SK-N-MC (cell line): ENCODE measurements around the gene AK8.

ENCODE experiments used
- DNase-seq: peaks from one replicate; pipeline ENCODE4 v3.0.0-alpha.2; 2011; ENCODE audit warnings: low read depth, low spot score
- H3K27ac ChIP-seq: fragments of 200-600 bp; sonication (generic); 2 replicates; pipeline ENCODE4 v1.5.1; 2016; ENCODE audit warnings: mixed run types
- H3K36me3 ChIP-seq: fragments of 200-600 bp; sonication (generic); 2 replicates; pipeline ENCODE4 v1.6.1; 2017; ENCODE audit warnings: antibody characterized with exemption, low read length, mixed read lengths; ENCODE audit not compliant: insufficient read depth
- H3K4me3 ChIP-seq: fragments of 200-600 bp; sonication (generic); 2 replicates; pipeline ENCODE4 v1.5.1; 2016
- H3K9ac ChIP-seq: fragments of 200-600 bp; sonication (generic); 2 replicates; pipeline ENCODE4 v1.8.0; 2017; ENCODE audit warnings: mixed run types, mixed read lengths; ENCODE audit not compliant: insufficient read length
- H3K9me3 ChIP-seq: fragments of 200-600 bp; sonication (generic); 2 replicates; pipeline ENCODE4 v1.6.1; 2017; ENCODE audit warnings: low read depth, mild to moderate bottlenecking, antibody characterized with exemption, low read length, moderate library complexity, mixed read lengths
- EZH2 ChIP-seq: fragments of 200-600 bp; sonication (generic); IDR thresholded peaks from one replicate; pipeline ENCODE4 v1.6.1; 2017; ENCODE audit warnings: antibody characterized with exemption
- FOXP2 ChIP-seq: optimal IDR thresholded peaks from 2 replicates; pipeline ENCODE3; 2011; ENCODE audit warnings: mild to moderate bottlenecking, moderate library complexity; ENCODE audit not compliant: insufficient read depth; ENCODE audit errors: extremely low read length, control extremely low read depth
- POLR2AphosphoS5 ChIP-seq: IDR thresholded peaks from 2 replicates; pipeline ENCODE4 v1.6.1; 2012; ENCODE audit warnings: mild to moderate bottlenecking, low read depth, low read length, borderline replicate concordance

AK8 gene, protein sequence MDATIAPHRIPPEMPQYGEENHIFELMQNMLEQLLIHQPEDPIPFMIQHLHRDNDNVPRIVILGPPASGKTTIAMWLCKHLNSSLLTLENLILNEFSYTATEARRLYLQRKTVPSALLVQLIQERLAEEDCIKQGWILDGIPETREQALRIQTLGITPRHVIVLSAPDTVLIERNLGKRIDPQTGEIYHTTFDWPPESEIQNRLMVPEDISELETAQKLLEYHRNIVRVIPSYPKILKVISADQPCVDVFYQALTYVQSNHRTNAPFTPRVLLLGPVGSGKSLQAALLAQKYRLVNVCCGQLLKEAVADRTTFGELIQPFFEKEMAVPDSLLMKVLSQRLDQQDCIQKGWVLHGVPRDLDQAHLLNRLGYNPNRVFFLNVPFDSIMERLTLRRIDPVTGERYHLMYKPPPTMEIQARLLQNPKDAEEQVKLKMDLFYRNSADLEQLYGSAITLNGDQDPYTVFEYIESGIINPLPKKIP

DNA sequence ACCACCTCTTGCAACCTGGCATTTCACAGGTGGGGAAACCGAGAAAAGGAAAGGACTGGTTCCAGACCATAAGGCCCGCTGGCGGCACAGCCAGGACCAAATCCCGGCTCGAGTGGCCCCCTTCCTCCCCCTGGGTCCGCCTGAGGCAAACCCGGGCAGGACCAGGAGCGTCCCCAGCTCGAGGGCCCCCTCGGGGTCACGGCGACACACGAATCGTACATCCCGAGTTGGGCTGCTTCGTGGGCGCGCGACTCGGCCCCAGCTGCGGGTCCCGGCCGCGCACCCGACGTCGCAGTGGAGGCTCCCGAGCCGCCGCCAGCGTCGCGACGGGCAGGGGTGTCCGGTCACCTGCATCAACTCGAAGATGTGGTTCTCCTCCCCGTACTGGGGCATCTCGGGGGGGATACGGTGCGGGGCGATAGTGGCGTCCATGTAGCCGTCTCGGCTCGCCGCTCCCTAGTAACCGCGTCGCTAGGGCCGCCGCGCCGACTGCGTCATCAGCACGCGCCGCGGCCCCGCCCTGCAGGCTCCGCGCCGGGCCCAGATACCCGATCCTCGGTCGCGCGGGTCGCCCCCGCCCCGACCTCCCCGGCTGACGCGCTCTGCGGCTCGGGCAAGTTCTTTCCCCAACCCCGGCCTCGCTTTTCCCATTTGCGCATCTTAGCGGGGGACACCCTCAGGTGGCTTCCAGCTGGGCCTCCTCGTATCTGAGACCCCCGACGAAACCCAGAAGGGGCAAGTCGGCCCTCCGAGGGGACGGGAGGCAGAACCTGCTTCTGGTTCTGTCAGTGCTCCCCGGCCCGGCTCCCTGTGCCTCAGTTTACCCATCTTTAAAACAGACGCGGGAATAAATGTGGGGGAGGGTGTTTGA lies at the start of gene AK8:
AK8 (minus strand) TSS at position 461 of the 871 bp plus-strand sequence; CDS start at position 432, 29 bp downstream.
- peak within 1 kb of the TSS; percentile 65 for H3K9ac ChIP-seq

DNA sequence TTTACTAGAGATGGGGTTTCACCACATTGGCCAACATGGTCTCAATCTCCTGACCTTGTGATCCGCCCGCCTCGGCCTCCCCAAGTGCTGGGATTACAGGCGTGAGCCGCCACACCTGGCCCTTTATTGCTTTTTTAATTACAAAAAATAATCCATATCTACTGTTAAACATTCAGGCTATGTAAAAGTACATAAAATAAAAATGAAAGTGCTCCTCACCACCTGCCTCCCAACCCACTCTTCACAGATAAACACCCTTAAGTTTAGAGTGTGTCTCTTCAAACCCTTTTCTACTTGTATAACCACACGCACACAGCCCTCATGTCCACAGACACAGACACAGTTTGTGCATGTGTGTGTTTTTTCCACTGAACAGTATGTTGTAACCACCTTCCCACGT lies 49.6 kb upstream of the AK8 start:
- DNase-seq = no peak
- Histone ChIP-seq H3K9me3 (no peaks in the 10 kb centered on the region), H3K36me3 (peaks cover 49% of the 10 kb centered on the region), H3K4me3 (no peak overlapping the region), H3K27ac (no peak overlapping the region), H3K9ac (no peak overlapping the region)
- TF ChIP-seq FOXP2 = no peak
- no peak for TF ChIP-seq POLR2AphosphoS5
- TF ChIP-seq EZH2 = no peak

More for the DNA sequence above, at the start of gene AK8:
- Histone ChIP-seq H3K36me3 (no peaks in the 10 kb centered on the region), H3K27ac (no peak within 1 kb of the TSS), H3K9me3 (no peaks in the 10 kb centered on the region), H3K4me3 (peak within 1 kb of the TSS; percentile 76)
- DNase-seq = no peak
- no peak for TF ChIP-seq EZH2
- TF ChIP-seq POLR2AphosphoS5 = peak; percentile 37; the same call in 1 of the 2 replicates

DNA sequence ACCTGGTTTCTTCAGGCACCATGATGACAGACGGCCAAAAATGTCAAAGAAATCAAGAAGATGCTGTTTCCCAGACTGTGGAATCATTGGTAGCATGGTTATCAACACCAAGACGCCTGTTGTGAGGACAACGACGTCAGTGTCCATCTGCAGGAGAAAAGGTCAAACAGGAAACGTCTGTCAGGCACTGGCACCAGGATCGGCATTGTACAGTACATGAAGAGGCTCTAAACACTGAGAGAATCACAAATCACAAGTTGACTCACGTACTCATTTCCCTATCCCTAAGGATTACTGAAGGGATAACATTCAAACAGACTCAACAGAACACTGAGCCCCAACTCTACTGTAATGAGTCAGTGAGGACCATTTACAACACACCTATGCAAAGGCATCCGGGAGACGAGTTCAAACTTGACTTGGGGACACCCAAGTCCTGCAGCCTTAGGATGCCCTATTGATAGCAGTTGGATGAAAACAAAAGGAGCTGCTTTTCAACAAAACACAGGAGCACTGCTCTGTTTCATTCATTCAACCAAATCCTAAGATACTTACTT lies 45.3 kb upstream of the AK8 start:
- peaks cover 79% of the 10 kb centered on the region for H3K36me3 ChIP-seq
- H3K27ac ChIP-seq = no peak overlapping the region
- TF ChIP-seq POLR2AphosphoS5 (no peak), EZH2 (no peak), FOXP2 (no peak)
- no peak overlapping the region for H3K4me3 ChIP-seq
- no peak overlapping the region for H3K9ac ChIP-seq
- DNase-seq = no peak
- no peaks in the 10 kb centered on the region for H3K9me3 ChIP-seq

DNA sequence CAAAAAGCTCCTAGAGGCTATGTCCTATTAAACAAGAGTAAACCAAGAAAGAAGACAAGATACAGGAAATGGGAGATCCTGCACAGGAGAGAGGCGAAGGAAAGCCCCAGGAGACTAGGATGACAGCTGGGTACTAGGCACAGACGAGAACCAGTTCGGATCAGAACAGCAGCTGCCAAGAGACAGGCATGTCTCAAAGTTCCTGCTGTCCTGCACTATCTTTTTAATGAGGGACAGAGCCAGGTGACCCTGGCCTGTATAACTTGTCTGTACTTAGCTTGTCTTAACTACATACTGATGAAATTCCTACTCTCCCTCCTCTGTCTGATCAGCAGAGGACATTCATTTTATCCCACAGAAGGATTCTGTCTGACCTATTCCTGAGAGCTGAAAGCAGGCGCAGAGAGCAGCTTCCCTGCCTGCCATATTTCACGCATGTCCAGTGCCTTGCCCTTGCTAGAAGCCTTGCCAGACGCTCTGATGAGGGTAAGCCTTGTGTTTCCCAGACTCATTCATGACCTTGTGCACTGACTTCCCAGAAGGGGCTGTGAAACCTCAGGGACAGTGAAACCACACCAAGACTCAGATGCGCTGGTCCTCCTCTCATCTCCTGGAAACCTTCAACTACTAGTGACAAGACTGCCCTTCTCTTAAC lies 41.7 kb upstream of the AK8 start:
- H3K36me3 ChIP-seq = peaks cover 59% of the 10 kb centered on the region
- H3K4me3 ChIP-seq = no peak overlapping the region
- no peaks in the 10 kb centered on the region for H3K9me3 ChIP-seq
- no peak for DNase-seq
- no peak overlapping the region for H3K27ac ChIP-seq
- TF ChIP-seq POLR2AphosphoS5 = no peak
- TF ChIP-seq FOXP2 = no peak
- TF ChIP-seq EZH2 = no peak
- no peak overlapping the region for H3K9ac ChIP-seq

DNA sequence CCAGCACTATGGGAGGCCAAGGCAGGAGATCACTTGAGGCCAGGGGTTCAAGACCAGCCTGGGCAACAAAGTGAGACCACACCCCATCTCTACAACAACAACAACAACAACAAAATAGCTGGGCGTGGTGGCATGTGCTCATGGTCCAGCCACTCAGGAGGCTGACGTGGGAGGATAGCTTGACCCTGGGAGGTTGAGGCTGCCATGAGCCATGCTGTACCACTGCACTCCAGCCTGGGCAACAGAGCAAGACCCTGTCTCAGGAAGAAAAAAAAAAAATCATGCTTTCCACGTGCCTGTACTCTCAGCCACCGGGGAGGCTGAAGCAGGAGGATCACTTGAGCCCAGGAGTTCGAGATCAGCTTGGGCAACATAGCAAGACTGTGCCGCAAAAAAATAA lies 36.8 kb upstream of the AK8 start:
- Histone ChIP-seq H3K36me3 (peaks cover 45% of the 10 kb centered on the region), H3K9ac (no peak overlapping the region), H3K4me3 (no peak overlapping the region), H3K9me3 (no peaks in the 10 kb centered on the region), H3K27ac (no peak overlapping the region)
- no peak for TF ChIP-seq FOXP2
- no peak for TF ChIP-seq EZH2
- no peak for TF ChIP-seq POLR2AphosphoS5
- no peak for DNase-seq

DNA sequence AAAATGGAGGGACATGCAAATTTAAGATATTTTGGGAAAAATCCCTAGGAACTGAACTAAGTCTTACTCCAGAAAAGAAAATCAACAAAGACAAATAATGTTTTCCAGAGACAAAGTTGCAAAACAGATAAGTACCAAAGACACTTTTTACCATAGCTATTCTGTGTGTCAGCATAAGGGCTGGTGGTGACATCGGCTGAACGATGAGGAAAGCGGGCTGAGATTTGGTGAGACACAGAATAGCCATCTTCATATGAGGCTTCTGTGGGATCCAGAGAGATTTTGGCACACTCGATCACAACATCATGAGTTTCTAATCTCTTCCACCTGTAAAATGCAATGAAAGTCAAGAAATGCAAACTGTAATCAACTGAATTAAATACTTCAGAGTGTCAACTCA lies 34.0 kb upstream of the AK8 start:
- TF ChIP-seq POLR2AphosphoS5 (no peak), EZH2 (no peak), FOXP2 (no peak)
- no peak overlapping the region for H3K27ac ChIP-seq
- no peak for DNase-seq
- no peak overlapping the region for H3K4me3 ChIP-seq
- H3K36me3 ChIP-seq = peaks cover 38% of the 10 kb centered on the region
- no peaks in the 10 kb centered on the region for H3K9me3 ChIP-seq
- H3K9ac ChIP-seq = no peak overlapping the region

DNA sequence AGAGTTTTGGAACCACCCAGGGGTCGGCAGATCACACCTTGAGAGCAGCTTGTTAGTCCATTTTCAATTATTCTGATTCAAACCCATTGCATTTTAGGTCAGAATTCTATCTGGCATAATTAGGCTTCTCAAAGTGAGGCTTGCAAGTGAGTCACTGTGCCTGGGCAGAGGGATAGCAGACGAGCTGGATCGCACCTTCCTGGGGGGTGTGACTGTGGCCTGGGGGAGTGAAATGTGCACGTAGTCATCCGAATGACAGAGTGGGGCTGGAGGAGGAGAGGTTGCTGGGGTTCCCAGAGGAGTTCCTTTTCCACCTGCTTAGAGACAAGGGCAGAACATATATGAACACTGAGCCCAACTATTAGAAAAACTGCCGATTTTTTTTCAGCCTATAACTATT lies 32.3 kb upstream of the AK8 start:
- DNase-seq = no peak
- no peak for TF ChIP-seq EZH2
- no peak for TF ChIP-seq FOXP2
- TF ChIP-seq POLR2AphosphoS5 = no peak
- no peak overlapping the region for H3K27ac ChIP-seq
- no peak overlapping the region for H3K4me3 ChIP-seq
- H3K9ac ChIP-seq = no peak overlapping the region
- H3K9me3 ChIP-seq = no peaks in the 10 kb centered on the region
- peaks cover 33% of the 10 kb centered on the region for H3K36me3 ChIP-seq
